Measurements from ENCODE around the gene KITLG. TPM values are rescaled to one million over a fixed set of nuclear protein-coding genes. Genes with fewer than 3 reads are reported as not detected.
"Not testable (repeated sequence)": the region's sequence is repeated elsewhere in the genome, so short reads cannot be mapped to it uniquely, and the experiment has no call there.

The KITLG gene
- total and polyA plus RNA-seq, 4 donors: 15.4 to 34.3 (median 20.2) TPM

GRCh38 chr12:88552610-88553079 lies 27.6 kb downstream of the KITLG start:
- no CpG with 5 or more reads among the region's 3 CpGs for WGBS (ENCODE audit: insufficient coverage)
- Histone ChIP-seq H3K36me3 (ENCODE audit: control insufficient read depth, insufficient read depth, low read length) (no peaks in the 10 kb centered on the region), H3K27ac (ENCODE audit: low read depth, low read length) (no peak overlapping the region), H3K4me3 (ENCODE audit: low read depth, low read length) (no peak overlapping the region), H3K4me1 (ENCODE audit: control insufficient read depth, insufficient read depth, low read length) (no peaks in the 10 kb centered on the region), H3K27me3 (ENCODE audit: control insufficient read depth, insufficient read depth, low read length) (no peaks in the 10 kb centered on the region), H3K9me3 (ENCODE audit: control insufficient read depth, insufficient read depth, low read length) (no peaks in the 10 kb centered on the region)
- DNase-seq (ENCODE audit: low read depth in 4 of 6, low spot score in 6 of 6): no peak

- Histone ChIP-seq H3K4me3 (ENCODE audit: low read depth, low read length) (no peak overlapping the region), H3K27ac (ENCODE audit: low read depth, low read length) (no peak overlapping the region), H3K4me1 (ENCODE audit: control insufficient read depth, insufficient read depth, low read length) (no peaks in the 10 kb centered on the region), H3K36me3 (ENCODE audit: control insufficient read depth, insufficient read depth, low read length) (no peaks in the 10 kb centered on the region), H3K27me3 (ENCODE audit: control insufficient read depth, insufficient read depth, low read length) (no peaks in the 10 kb centered on the region), H3K9me3 (ENCODE audit: control insufficient read depth, insufficient read depth, low read length) (no peaks in the 10 kb centered on the region)
- 0% methylated on average over 1 of the region's 1 CpG for whole genome bisulfite sequencing (ENCODE audit: insufficient coverage)
- no peak for DNase-seq (ENCODE audit: low read depth in 4 of 6, low spot score in 6 of 6)
Observed at GRCh38 chr12:88549929-88550328, 30.3 kb downstream of the KITLG start.

- H3K9me3 ChIP-seq (ENCODE audit: control insufficient read depth, insufficient read depth, low read length); H3K27me3 ChIP-seq (ENCODE audit: control insufficient read depth, insufficient read depth, low read length); H3K4me3 ChIP-seq (ENCODE audit: low read depth, low read length); DNase-seq (ENCODE audit: low read depth in 4 of 6, low spot score in 6 of 6); H3K4me1 ChIP-seq (ENCODE audit: control insufficient read depth, insufficient read depth, low read length); H3K27ac ChIP-seq (ENCODE audit: low read depth, low read length); H3K36me3 ChIP-seq (ENCODE audit: control insufficient read depth, insufficient read depth, low read length): not testable (repeated sequence)
- 94% methylated on average over 3 of the region's 7 CpGs for WGBS (ENCODE audit: insufficient coverage)
Observed at GRCh38 chr12:88547949-88548348, 32.3 kb downstream of the KITLG start.

- H3K27ac ChIP-seq (ENCODE audit: low read depth, low read length): no peak overlapping the region
- no peaks in the 10 kb centered on the region for H3K36me3 ChIP-seq (ENCODE audit: control insufficient read depth, insufficient read depth, low read length)
- H3K4me3 ChIP-seq (ENCODE audit: low read depth, low read length): no peak overlapping the region
- H3K9me3 ChIP-seq (ENCODE audit: control insufficient read depth, insufficient read depth, low read length): no peaks in the 10 kb centered on the region
- WGBS (ENCODE audit: insufficient coverage): no CpG with 5 or more reads among the region's 2 CpGs
- no peaks in the 10 kb centered on the region for H3K27me3 ChIP-seq (ENCODE audit: control insufficient read depth, insufficient read depth, low read length)
- no peaks in the 10 kb centered on the region for H3K4me1 ChIP-seq (ENCODE audit: control insufficient read depth, insufficient read depth, low read length)
- DNase-seq (ENCODE audit: low read depth in 4 of 6, low spot score in 6 of 6): peak in 2 of 6 donors; percentile 13 to 32
Observed at GRCh38 chr12:88546853-88547252, 33.4 kb downstream of the KITLG start.

GRCh38 chr12:88546226-88546625 lies 34.0 kb downstream of the KITLG start:
- WGBS (ENCODE audit: insufficient coverage): no CpG with 5 or more reads among the region's 2 CpGs
- H3K27ac ChIP-seq (ENCODE audit: low read depth, low read length): no peak overlapping the region
- H3K9me3 ChIP-seq (ENCODE audit: control insufficient read depth, insufficient read depth, low read length): no peaks in the 10 kb centered on the region
- no peaks in the 10 kb centered on the region for H3K27me3 ChIP-seq (ENCODE audit: control insufficient read depth, insufficient read depth, low read length)
- no peaks in the 10 kb centered on the region for H3K36me3 ChIP-seq (ENCODE audit: control insufficient read depth, insufficient read depth, low read length)
- H3K4me1 ChIP-seq (ENCODE audit: control insufficient read depth, insufficient read depth, low read length): no peaks in the 10 kb centered on the region
- DNase-seq (ENCODE audit: low read depth in 4 of 6, low spot score in 6 of 6): no peak
- no peak overlapping the region for H3K4me3 ChIP-seq (ENCODE audit: low read depth, low read length)

- Histone ChIP-seq H3K4me3 (ENCODE audit: low read depth, low read length) (no peak overlapping the region), H3K36me3 (ENCODE audit: control insufficient read depth, insufficient read depth, low read length) (no peaks in the 10 kb centered on the region), H3K9me3 (ENCODE audit: control insufficient read depth, insufficient read depth, low read length) (no peaks in the 10 kb centered on the region), H3K4me1 (ENCODE audit: control insufficient read depth, insufficient read depth, low read length) (no peaks in the 10 kb centered on the region), H3K27me3 (ENCODE audit: control insufficient read depth, insufficient read depth, low read length) (no peaks in the 10 kb centered on the region), H3K27ac (ENCODE audit: low read depth, low read length) (no peak overlapping the region)
- 86% methylated on average over 5 of the region's 10 CpGs for WGBS (ENCODE audit: insufficient coverage)
- no peak for DNase-seq (ENCODE audit: low read depth in 4 of 6, low spot score in 6 of 6)
Observed at GRCh38 chr12:88544991-88545980, 35.0 kb downstream of the KITLG start.

- Histone ChIP-seq H3K9me3 (ENCODE audit: control insufficient read depth, insufficient read depth, low read length) (no peaks in the 10 kb centered on the region), H3K36me3 (ENCODE audit: control insufficient read depth, insufficient read depth, low read length) (no peaks in the 10 kb centered on the region), H3K27ac (ENCODE audit: low read depth, low read length) (no peak overlapping the region), H3K4me1 (ENCODE audit: control insufficient read depth, insufficient read depth, low read length) (no peaks in the 10 kb centered on the region), H3K27me3 (ENCODE audit: control insufficient read depth, insufficient read depth, low read length) (no peaks in the 10 kb centered on the region), H3K4me3 (ENCODE audit: low read depth, low read length) (no peak overlapping the region)
- no peak for DNase-seq (ENCODE audit: low read depth in 4 of 6, low spot score in 6 of 6)
- WGBS (ENCODE audit: insufficient coverage): no CpG with 5 or more reads among the region's 1 CpG
Observed at GRCh38 chr12:88539893-88540292, 40.4 kb downstream of the KITLG start.

- Histone ChIP-seq H3K4me1 (ENCODE audit: control insufficient read depth, insufficient read depth, low read length) (no peaks in the 10 kb centered on the region), H3K9me3 (ENCODE audit: control insufficient read depth, insufficient read depth, low read length) (no peaks in the 10 kb centered on the region), H3K4me3 (ENCODE audit: low read depth, low read length) (no peak overlapping the region), H3K27me3 (ENCODE audit: control insufficient read depth, insufficient read depth, low read length) (no peaks in the 10 kb centered on the region), H3K27ac (ENCODE audit: low read depth, low read length) (no peak overlapping the region), H3K36me3 (ENCODE audit: control insufficient read depth, insufficient read depth, low read length) (no peaks in the 10 kb centered on the region)
- no peak for DNase-seq (ENCODE audit: low read depth in 4 of 6, low spot score in 6 of 6)
- WGBS (ENCODE audit: insufficient coverage): no CpG with 5 or more reads among the region's 2 CpGs
Observed at GRCh38 chr12:88538697-88539096, 41.6 kb downstream of the KITLG start.

- H3K9me3 ChIP-seq (ENCODE audit: control insufficient read depth, insufficient read depth, low read length): no peaks in the 10 kb centered on the region
- no CpG with 5 or more reads among the region's 1 CpG for WGBS (ENCODE audit: insufficient coverage)
Observed at GRCh38 chr12:88538250-88538649, 42.0 kb downstream of the KITLG start.

GRCh38 chr12:88530868-88531267 lies 49.4 kb downstream of the KITLG start:
- DNase-seq (ENCODE audit: low read depth in 4 of 6, low spot score in 6 of 6): no peak
- no peaks in the 10 kb centered on the region for H3K4me1 ChIP-seq (ENCODE audit: control insufficient read depth, insufficient read depth, low read length)
- no peak overlapping the region for H3K27ac ChIP-seq (ENCODE audit: low read depth, low read length)
- WGBS (ENCODE audit: insufficient coverage): no CpG with 5 or more reads among the region's 1 CpG
- no peak overlapping the region for H3K4me3 ChIP-seq (ENCODE audit: low read depth, low read length)
- no peaks in the 10 kb centered on the region for H3K9me3 ChIP-seq (ENCODE audit: control insufficient read depth, insufficient read depth, low read length)
- H3K36me3 ChIP-seq (ENCODE audit: control insufficient read depth, insufficient read depth, low read length): no peaks in the 10 kb centered on the region
- H3K27me3 ChIP-seq (ENCODE audit: control insufficient read depth, insufficient read depth, low read length): no peaks in the 10 kb centered on the region

More at GRCh38 chr12:88538250-88538649, 42.0 kb downstream of the KITLG start:
- Histone ChIP-seq H3K27ac (ENCODE audit: low read depth, low read length) (no peak overlapping the region), H3K27me3 (ENCODE audit: control insufficient read depth, insufficient read depth, low read length) (no peaks in the 10 kb centered on the region), H3K4me1 (ENCODE audit: control insufficient read depth, insufficient read depth, low read length) (no peaks in the 10 kb centered on the region), H3K4me3 (ENCODE audit: low read depth, low read length) (no peak overlapping the region), H3K36me3 (ENCODE audit: control insufficient read depth, insufficient read depth, low read length) (no peaks in the 10 kb centered on the region)
- DNase-seq (ENCODE audit: low read depth in 4 of 6, low spot score in 6 of 6): no peak

Data from spinal cord (tissue), 10 donors.